Right atrium auricular region (tissue), 2 donors: ENCODE data around the gene CAV3. TPM values are rescaled to one million over a fixed set of nuclear protein-coding genes. Genes with fewer than 3 reads are reported as not detected.

Experiments used
- DNase-seq: peaks from one replicate; pipeline ENCODE4 v3.0.0-alpha.2; 2019; ENCODE audit warnings: low spot score
- H3K27ac ChIP-seq, 2 donors: fragments of 200-600 bp; sonication (generic); 1 replicate in 1 of 2; 2 replicates in 1 of 2; pipeline ENCODE4 v1.5.1; 2016 to 2019
- H3K27me3 ChIP-seq, 2 donors: fragments of 200-600 bp; sonication (generic); one replicate each; pipeline versions ENCODE4 v1.5.1 to v1.6.0; 2017 to 2019
- H3K36me3 ChIP-seq: fragments of 200-600 bp; sonication (generic); one replicate; pipeline ENCODE4 v1.5.1; 2016
- H3K4me1 ChIP-seq, 2 donors: fragments of 200-600 bp; sonication (generic); one replicate each; pipeline versions ENCODE4 v1.5.1 to v1.6.0; 2017 to 2019
- H3K4me3 ChIP-seq, 2 donors: fragments of 200-600 bp; sonication (generic); 1 replicate in 1 of 2; 2 replicates in 1 of 2; pipeline ENCODE4 v1.5.1; 2017 to 2019; ENCODE audit warnings: mild to moderate bottlenecking in 1 of 2, moderate library complexity in 1 of 2
- H3K9me3 ChIP-seq, 2 donors: fragments of 200-600 bp; sonication (generic); one replicate each; pipeline ENCODE4 v1.5.1; 2019
- total RNA-seq, 2 donors: library from RNA; depleted of rRNA; stranded (reverse); fragments of >200 nt; gene quantifications; one replicate each; pipeline ENCODE4 v1.1.0, GENCODE V29; 2016
- TF ChIP-seq, protein P1 (sequence below), 2 donors: fragments of 200-600 bp; sonication (generic); IDR thresholded peaks; one replicate each; pipeline ENCODE4 v1.5.1; 2019; ENCODE audit warnings: antibody characterized with exemption in 2 of 2

CAV3 gene
- total RNA-seq, 2 donors from 2014 or later: 16.7 to 22.9 TPM

DNA sequence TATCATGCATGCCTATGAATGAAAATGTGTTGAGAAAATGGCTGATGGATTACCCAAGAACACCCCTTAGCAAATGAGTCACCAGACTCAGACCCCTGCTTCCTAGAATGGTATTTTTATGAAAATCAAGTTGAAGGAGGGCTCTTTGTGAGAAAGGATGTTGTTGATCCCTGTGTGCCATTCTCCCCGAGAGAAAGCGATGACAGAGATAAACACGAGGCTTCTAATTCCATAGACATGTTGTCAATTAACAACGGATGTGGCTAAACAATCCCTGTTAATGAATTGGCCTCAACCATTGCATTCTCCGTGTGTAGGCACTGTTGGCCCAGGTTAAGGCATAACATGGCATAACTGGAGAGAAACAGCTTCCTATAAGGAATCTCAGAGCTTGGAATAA, 41.6 kb downstream of the CAV3 start:
- Histone ChIP-seq H3K4me1 (no peaks in the 10 kb centered on the region), H3K27me3 (no peaks in the 10 kb centered on the region), H3K4me3 (no peak overlapping the region), H3K36me3 (no peaks in the 10 kb centered on the region), H3K9me3 (no peaks in the 10 kb centered on the region), H3K27ac (no peak overlapping the region)
- TF ChIP-seq, protein P1, sequence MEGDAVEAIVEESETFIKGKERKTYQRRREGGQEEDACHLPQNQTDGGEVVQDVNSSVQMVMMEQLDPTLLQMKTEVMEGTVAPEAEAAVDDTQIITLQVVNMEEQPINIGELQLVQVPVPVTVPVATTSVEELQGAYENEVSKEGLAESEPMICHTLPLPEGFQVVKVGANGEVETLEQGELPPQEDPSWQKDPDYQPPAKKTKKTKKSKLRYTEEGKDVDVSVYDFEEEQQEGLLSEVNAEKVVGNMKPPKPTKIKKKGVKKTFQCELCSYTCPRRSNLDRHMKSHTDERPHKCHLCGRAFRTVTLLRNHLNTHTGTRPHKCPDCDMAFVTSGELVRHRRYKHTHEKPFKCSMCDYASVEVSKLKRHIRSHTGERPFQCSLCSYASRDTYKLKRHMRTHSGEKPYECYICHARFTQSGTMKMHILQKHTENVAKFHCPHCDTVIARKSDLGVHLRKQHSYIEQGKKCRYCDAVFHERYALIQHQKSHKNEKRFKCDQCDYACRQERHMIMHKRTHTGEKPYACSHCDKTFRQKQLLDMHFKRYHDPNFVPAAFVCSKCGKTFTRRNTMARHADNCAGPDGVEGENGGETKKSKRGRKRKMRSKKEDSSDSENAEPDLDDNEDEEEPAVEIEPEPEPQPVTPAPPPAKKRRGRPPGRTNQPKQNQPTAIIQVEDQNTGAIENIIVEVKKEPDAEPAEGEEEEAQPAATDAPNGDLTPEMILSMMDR (IDR thresholded peaks at IDR 0.05): no peak
- DNase-seq: no peak

DNA sequence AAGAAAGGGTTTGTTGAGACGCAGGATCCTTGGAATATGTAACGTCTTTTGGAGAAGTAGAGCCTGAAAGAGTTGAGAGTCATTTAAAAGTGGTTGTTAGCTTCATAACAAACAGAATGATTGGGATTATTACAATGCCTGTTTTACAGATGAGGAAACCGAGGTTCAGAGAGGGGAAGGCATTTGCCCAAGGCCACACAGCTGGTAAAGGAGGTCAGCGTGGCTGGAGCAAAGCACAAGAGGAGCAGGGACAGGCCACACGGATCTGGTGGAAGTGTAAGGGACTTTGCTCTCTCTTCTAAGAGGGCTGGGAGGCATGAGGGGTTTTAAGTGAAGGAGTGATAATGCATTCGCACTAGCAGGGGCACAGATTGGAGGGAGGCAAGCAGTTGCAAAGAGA, 42.0 kb downstream of the CAV3 start:
- DNase-seq: no peak
- Histone ChIP-seq H3K4me3 (no peak overlapping the region), H3K36me3 (no peaks in the 10 kb centered on the region), H3K27ac (no peak overlapping the region), H3K9me3 (no peaks in the 10 kb centered on the region), H3K27me3 (no peaks in the 10 kb centered on the region), H3K4me1 (no peaks in the 10 kb centered on the region)
- TF ChIP-seq, protein P1 (IDR thresholded peaks at IDR 0.05): no peak

DNA sequence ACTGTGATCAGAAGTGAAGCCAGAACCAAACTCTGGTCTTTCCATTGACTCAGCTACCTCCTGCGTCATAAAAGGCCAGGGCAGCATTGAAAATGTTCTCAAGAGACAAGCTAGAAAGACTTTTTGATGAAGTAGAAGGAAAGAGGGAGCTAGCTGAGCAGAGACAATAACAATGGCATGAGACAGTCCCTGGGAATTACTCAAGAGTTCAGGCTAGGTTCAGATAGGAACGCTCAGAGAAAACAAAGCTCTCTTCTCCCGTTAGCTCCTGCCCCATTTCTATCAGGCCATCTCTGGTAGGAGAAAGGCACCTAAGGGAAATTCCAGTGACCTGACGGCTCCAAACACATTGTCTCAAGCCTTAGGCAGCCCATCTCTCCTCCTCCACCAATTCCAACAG, 42.8 kb downstream of the CAV3 start:
- Histone ChIP-seq H3K27me3 (no peaks in the 10 kb centered on the region), H3K9me3 (no peaks in the 10 kb centered on the region), H3K27ac (no peak overlapping the region), H3K36me3 (no peaks in the 10 kb centered on the region), H3K4me1 (no peaks in the 10 kb centered on the region), H3K4me3 (no peak overlapping the region)
- DNase-seq: no peak
- TF ChIP-seq, protein P1 (IDR thresholded peaks at IDR 0.05): no peak

DNA sequence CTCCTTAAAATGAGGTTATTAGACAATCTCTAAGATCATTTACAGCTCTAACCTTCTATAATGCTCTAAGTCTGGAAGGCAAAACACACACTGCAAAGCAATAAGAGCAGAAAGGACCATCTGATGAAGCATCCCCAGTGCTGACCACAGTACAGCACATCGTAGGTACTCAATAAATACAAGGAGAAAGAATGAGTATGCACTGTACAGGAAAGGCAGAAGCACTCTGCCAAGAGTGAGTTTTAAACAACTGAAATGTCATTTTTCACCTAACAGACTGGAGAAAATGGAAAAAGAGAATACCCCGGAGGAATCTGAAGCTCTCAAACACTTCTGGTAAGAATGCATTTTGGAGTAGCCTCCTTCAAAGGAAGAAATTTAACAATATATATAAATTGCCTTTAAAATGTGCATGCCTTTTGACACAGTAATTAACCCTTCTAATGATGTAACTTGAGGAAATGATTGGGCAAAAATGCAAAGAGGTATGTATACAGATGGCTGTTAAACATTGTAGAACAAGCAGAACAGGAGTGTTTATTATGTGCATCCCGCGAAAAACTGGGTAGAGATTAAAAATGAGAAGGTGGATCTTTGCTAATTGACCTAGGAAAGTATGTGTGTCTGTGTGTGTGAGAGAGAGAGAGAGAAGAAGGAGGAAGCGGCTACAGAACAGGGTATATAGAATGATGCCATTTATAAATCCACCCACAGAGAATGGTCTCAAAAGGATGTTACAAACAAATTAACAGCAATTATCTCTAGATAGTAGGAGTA, 43.8 kb downstream of the CAV3 start:
- Histone ChIP-seq H3K9me3 (no peaks in the 10 kb centered on the region), H3K4me1 (no peaks in the 10 kb centered on the region), H3K27me3 (no peaks in the 10 kb centered on the region), H3K36me3 (no peaks in the 10 kb centered on the region), H3K4me3 (no peak overlapping the region), H3K27ac (no peak overlapping the region)
- no peak for DNase-seq
- TF ChIP-seq, protein P1 (IDR thresholded peaks at IDR 0.05): no peak

DNA sequence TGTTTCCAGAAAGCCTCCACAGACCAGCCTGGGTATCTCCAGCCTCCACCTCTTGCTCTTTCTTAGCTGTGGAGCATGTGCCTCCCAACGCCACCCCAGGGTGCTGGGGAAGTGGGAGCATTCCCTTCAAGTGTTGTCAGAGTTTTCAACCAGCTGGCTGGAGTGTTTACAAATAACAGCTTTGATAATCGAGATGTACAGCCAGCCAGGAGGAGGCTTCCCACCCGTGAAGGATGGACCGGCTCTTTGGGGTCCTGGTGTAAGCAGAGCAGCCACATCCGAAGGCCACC, 44.3 kb downstream of the CAV3 start:
- no peaks in the 10 kb centered on the region for H3K36me3 ChIP-seq
- no peak overlapping the region for H3K4me3 ChIP-seq
- DNase-seq: no peak
- TF ChIP-seq, protein P1 (IDR thresholded peaks at IDR 0.05): no peak
- H3K4me1 ChIP-seq: no peaks in the 10 kb centered on the region
- H3K9me3 ChIP-seq: no peaks in the 10 kb centered on the region
- H3K27ac ChIP-seq: no peak overlapping the region
- H3K27me3 ChIP-seq: no peaks in the 10 kb centered on the region

DNA sequence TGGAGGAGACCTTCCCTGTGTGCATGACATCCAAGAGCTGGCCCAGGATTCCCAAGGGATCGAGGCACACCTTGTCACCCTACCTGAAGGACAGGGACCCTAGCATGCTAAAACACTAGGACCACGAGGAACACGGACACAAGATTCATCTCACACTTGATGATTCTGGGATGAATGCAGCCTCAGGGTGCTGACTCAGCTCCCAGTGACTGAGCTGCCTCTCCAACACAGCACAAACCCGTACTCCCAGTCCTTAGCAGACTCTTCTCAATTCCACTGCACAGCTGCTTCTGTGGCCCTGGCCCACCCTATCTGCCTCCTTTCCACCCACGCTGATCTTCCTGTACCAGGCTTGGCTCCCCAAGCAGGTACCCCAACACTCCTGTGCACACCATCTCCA, 44.9 kb downstream of the CAV3 start:
- H3K27ac ChIP-seq: no peak overlapping the region
- TF ChIP-seq, protein P1 (IDR thresholded peaks at IDR 0.05): no peak
- no peak for DNase-seq
- no peaks in the 10 kb centered on the region for H3K4me1 ChIP-seq
- H3K9me3 ChIP-seq: no peaks in the 10 kb centered on the region
- H3K36me3 ChIP-seq: no peaks in the 10 kb centered on the region
- H3K4me3 ChIP-seq: no peak overlapping the region
- no peaks in the 10 kb centered on the region for H3K27me3 ChIP-seq
